Epithelial cell of esophagus (primary cell): ENCODE data around the gene FAAP20.

Experiments
- DNase-seq: peaks from one replicate; pipeline ENCODE4 v3.0.0; 2010; ENCODE audit warnings: low read depth
- H3K4me3 ChIP-seq: 2 replicates; pipeline ENCODE4 v1.5.1; 2011; ENCODE audit warnings: mild to moderate bottlenecking, low read length, control low read depth
- TF ChIP-seq, protein P1 (sequence below): IDR thresholded peaks from 2 replicates; pipeline ENCODE4 v1.5.1; 2011; ENCODE audit warnings: low read depth, mild to moderate bottlenecking, low read length, control low read depth, inconsistent platforms; ENCODE audit not compliant: insufficient read depth; ENCODE audit errors: missing control alignments

FAAP20 gene

GRCh38 chr1:2184934-2185333 lies 9.6 kb downstream of the FAAP20 start:
- DNase-seq, result no peak
- TF ChIP-seq, protein P1, sequence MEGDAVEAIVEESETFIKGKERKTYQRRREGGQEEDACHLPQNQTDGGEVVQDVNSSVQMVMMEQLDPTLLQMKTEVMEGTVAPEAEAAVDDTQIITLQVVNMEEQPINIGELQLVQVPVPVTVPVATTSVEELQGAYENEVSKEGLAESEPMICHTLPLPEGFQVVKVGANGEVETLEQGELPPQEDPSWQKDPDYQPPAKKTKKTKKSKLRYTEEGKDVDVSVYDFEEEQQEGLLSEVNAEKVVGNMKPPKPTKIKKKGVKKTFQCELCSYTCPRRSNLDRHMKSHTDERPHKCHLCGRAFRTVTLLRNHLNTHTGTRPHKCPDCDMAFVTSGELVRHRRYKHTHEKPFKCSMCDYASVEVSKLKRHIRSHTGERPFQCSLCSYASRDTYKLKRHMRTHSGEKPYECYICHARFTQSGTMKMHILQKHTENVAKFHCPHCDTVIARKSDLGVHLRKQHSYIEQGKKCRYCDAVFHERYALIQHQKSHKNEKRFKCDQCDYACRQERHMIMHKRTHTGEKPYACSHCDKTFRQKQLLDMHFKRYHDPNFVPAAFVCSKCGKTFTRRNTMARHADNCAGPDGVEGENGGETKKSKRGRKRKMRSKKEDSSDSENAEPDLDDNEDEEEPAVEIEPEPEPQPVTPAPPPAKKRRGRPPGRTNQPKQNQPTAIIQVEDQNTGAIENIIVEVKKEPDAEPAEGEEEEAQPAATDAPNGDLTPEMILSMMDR, result no peak
- H3K4me3 ChIP-seq, result no peak overlapping the region

- TF ChIP-seq, protein P1, result no peak
- DNase-seq, result no peak
- H3K4me3 ChIP-seq, result no peak overlapping the region
Observed at GRCh38 chr1:2184531-2184930, 10.0 kb downstream of the FAAP20 start.

GRCh38 chr1:2183937-2184334 lies 10.6 kb downstream of the FAAP20 start:
- TF ChIP-seq, protein P1, result no peak
- no peak overlapping the region for H3K4me3 ChIP-seq
- no peak for DNase-seq

- no peak overlapping the region for H3K4me3 ChIP-seq
- no peak for DNase-seq
- TF ChIP-seq, protein P1, result no peak
Observed at GRCh38 chr1:2182376-2182775, 12.2 kb downstream of the FAAP20 start.

DNA sequence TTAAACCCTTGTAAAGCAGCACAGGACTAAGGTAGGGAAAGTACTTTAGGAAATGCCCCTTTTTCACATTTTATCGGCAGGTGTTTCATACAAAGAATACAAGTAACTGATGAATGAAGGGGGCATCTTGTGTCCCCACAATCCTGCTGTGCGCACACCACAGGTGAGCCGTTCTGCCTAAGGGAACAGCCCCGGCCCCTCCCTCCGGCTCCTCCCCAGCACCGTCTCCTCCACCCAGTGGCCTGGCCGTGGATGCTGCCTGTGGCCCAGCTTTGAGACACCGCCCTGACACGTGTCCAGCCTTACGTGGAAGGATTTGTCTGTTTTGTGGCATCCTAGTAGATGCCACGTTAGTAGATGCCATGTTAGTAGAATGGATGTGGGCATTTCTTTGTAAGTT lies 12.8 kb downstream of the FAAP20 start:
- no peak overlapping the region for H3K4me3 ChIP-seq
- DNase-seq, result no peak
- TF ChIP-seq, protein P1, result no peak

DNA sequence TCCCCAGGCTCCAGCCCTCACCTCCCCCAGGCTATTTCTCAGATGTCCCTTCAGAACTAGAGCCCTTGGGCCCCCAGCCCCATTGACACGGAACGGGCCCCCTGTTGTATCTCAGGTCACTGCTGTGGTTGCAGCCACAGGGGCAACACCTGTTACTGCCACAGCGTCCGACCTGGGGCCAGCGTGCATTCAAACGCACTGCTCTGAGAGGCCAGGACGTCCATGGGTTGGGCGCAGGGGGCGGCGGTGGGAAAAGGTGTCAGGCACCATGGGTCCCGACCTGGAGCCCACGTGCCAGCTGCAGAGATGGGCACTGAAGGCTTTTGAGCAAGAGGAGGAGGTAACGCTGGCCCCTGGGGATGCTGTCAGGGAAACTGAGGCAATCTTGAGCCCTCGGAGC lies 13.3 kb downstream of the FAAP20 start:
- TF ChIP-seq, protein P1, result no peak
- no peak for DNase-seq

More for the DNA sequence above, 13.3 kb downstream of the FAAP20 start:
- no peak overlapping the region for H3K4me3 ChIP-seq
